Type B pancreatic cell (in vitro differentiated cells): ENCODE data around the gene ZBED1. TPM values are rescaled to one million over a fixed set of nuclear protein-coding genes. Genes with fewer than 3 reads are reported as not detected.
"Not testable (repeated sequence)": the region's sequence is repeated elsewhere in the genome, so short reads cannot be mapped to it uniquely, and the experiment has no call there.

Source experiments
- DNase-seq: peaks from one replicate; pipeline ENCODE4 v3.0.0; 2021; ENCODE audit warnings: mixed read lengths; ENCODE audit not compliant: unreplicated experiment; ENCODE audit errors: extremely low spot score
- H3K27ac Mint-ChIP-seq: 2 replicates; pipeline ENCODE4 v1.8.0; 2021; ENCODE audit warnings: mild to moderate bottlenecking, mixed read lengths
- H3K27me3 Mint-ChIP-seq: 2 replicates; pipeline ENCODE4 v1.8.0; 2021; ENCODE audit warnings: mixed read lengths
- H3K36me3 Mint-ChIP-seq: 2 replicates; pipeline ENCODE4 v1.8.0; 2021; ENCODE audit warnings: mixed read lengths
- H3K4me1 Mint-ChIP-seq: one replicate; pipeline ENCODE4 v1.8.0; 2021; ENCODE audit warnings: mixed read lengths; ENCODE audit not compliant: unreplicated experiment
- H3K4me3 Mint-ChIP-seq: 2 replicates; pipeline ENCODE4 v1.8.0; 2021; ENCODE audit warnings: mild to moderate bottlenecking, mixed read lengths
- H3K9me3 Mint-ChIP-seq: 2 replicates; pipeline ENCODE4 v1.8.0; 2021; ENCODE audit warnings: mixed read lengths
- CTCF ChIP-seq: fragments of 200-600 bp; sonication (generic); conservative IDR thresholded peaks from 2 replicates; pipeline ENCODE4 v1.5.0; 2021; ENCODE audit warnings: antibody characterized with exemption, mild to moderate bottlenecking
- total RNA-seq: library from RNA; stranded (reverse); gene quantifications from 2 replicates; pipeline ENCODE4 v1.2.1, GENCODE V29; 2021; ENCODE audit warnings: low replicate concordance

The ZBED1 gene
- total RNA-seq, 1 donor from 2014 or later: 42.0 TPM

DNA sequence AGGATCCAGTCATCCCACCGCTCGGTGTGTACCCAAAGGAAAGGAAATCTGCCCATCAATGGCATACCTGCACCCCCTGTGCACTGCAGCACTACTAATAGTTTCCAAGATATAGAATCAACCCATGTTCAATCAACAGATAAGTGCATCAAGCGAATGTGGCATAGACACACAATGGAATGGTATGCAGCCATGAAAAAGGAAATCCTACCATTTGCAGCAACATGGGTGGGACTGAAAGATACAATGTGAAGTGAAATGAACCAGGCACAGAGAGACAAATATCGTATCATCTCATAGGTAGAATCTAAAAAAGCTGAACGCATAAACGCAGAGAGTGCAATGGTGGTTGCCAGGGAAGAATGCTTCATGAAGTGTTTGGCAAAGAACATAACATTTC lies 42.5 kb downstream of the ZBED1 start:
- H3K36me3 Mint-ChIP-seq: no peaks in the 10 kb centered on the region
- H3K27ac Mint-ChIP-seq: no peak overlapping the region
- no peaks in the 10 kb centered on the region for H3K9me3 Mint-ChIP-seq
- peaks cover 7% of the 10 kb centered on the region for H3K4me1 Mint-ChIP-seq
- no peaks in the 10 kb centered on the region for H3K27me3 Mint-ChIP-seq
- no peak for DNase-seq
- TF ChIP-seq CTCF: no peak
- H3K4me3 Mint-ChIP-seq: no peak overlapping the region

DNA sequence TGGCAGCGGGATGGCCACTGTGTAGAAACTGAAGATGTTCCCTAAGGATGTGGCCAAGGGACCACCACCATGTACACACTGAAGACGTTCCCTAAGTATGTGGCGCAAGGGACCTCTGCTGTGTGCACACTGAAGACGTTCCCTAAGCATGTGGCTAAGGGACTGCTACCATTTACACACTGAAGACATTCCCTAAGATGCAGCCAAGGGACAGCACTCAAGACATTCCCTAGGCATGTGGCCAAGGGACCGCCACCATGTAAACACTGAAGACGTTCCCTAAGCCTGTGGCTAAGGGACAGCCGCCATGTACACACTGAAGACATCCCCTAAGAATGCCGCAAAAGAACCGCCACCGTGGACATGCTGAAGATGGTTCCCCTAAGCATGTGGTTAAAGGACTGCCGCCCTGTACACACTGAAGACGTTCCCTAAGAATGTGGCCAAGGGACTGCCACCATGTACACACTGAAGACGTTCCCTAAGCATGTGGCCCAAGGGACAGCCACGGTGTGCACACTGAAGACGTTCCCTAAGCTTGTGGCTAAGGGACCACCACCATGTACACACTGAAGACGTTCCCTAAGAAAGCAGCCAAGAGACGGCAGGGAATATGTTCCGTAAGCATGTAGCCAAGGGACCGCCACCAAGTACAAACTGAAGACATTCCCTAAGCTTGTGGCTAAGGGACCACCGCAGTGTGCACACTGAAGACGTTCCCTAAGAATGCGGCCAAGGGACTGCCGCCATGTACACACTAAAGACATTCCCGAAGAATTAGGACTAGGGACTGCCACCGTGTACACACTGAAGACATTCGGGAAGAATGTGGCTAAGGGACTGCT lies 43.3 kb downstream of the ZBED1 start:
- Mint-ChIP-seq H3K9me3 (no peaks in the 10 kb centered on the region), H3K27ac (no peak overlapping the region)

GRCh38 chrX:2456091-2456490 lies 44.7 kb downstream of the ZBED1 start:
- not testable (repeated sequence) for H3K27ac Mint-ChIP-seq, H3K27me3 Mint-ChIP-seq

More for the DNA sequence above, 43.3 kb downstream of the ZBED1 start:
- Mint-ChIP-seq H3K36me3 (peaks cover 3% of the 10 kb centered on the region), H3K4me1 (no peaks in the 10 kb centered on the region), H3K27me3 (no peaks in the 10 kb centered on the region), H3K4me3 (no peak overlapping the region)
- TF ChIP-seq CTCF: no peak
- DNase-seq: no peak

GRCh38 chrX:2454620-2455019 lies 46.2 kb downstream of the ZBED1 start:
- H3K4me1 Mint-ChIP-seq, DNase-seq, H3K27ac Mint-ChIP-seq, H3K27me3 Mint-ChIP-seq, H3K4me3 Mint-ChIP-seq, H3K9me3 Mint-ChIP-seq, H3K36me3 Mint-ChIP-seq: not testable (repeated sequence)

More at GRCh38 chrX:2456091-2456490, 44.7 kb downstream of the ZBED1 start:
- DNase-seq, H3K4me3 Mint-ChIP-seq, H3K4me1 Mint-ChIP-seq, H3K9me3 Mint-ChIP-seq, H3K36me3 Mint-ChIP-seq: not testable (repeated sequence)

DNA sequence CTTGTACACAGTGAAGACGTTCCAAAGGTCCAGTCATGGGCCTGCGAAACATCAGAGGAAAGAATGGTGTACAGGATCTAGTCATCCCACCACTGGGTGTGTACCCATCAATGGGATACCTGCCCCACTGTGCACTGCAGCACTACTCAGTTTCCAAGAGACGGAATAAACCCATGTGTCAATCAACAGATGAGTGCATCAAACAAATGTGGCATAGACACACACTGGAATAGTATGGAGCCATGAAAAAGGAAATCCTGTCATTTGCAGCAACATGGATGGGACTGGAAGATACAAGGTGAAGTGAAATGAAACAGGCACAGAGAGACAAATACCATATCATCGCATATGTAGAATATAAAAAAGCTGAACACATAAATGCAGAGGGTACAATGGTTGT lies 48.0 kb downstream of the ZBED1 start:
- Mint-ChIP-seq H3K36me3 (peaks cover 3% of the 10 kb centered on the region), H3K4me3 (no peak overlapping the region), H3K27ac (no peak overlapping the region), H3K27me3 (no peaks in the 10 kb centered on the region), H3K4me1 (peaks cover 9% of the 10 kb centered on the region), H3K9me3 (no peaks in the 10 kb centered on the region)
- no peak for TF ChIP-seq CTCF
- no peak for DNase-seq

DNA sequence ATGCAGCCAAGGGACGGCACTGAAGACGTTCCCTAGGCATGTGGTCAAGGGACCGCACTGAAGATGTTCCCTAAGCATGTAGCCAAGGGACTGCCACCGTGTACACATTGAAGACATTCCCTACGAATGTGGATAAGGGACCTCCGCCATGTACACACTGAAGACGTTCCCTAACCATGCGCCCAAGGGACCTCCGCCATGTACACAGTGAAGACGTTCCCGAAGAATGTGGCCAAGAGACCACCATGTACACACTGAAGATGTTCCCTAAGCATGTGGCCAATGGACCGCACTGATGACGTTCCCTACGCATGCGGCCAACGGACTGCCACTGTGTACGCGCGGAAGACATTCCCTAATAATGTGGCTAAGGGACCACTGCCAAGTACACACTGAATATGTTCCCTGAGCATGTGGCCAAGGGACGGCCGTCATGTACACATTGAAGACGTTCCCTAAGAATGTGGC lies 48.4 kb downstream of the ZBED1 start:
- no peak for TF ChIP-seq CTCF
- no peak overlapping the region for H3K27ac Mint-ChIP-seq
- no peak for DNase-seq
- H3K36me3 Mint-ChIP-seq: peaks cover 3% of the 10 kb centered on the region
- H3K9me3 Mint-ChIP-seq: peaks cover 2% of the 10 kb centered on the region
- peaks cover 9% of the 10 kb centered on the region for H3K4me1 Mint-ChIP-seq
- no peaks in the 10 kb centered on the region for H3K27me3 Mint-ChIP-seq
- no peak overlapping the region for H3K4me3 Mint-ChIP-seq
